Measurements from ENCODE around the gene HOXC4. TPM values are rescaled to one million over a fixed set of nuclear protein-coding genes. Genes with fewer than 3 reads are reported as not detected.

HOXC4 gene
- total and polyA plus RNA-seq, 2 donors (not counting 3 experiments of a cell fraction or from before 2014, with no cell fraction given), result 0.06 to 0.58 TPM

DNA sequence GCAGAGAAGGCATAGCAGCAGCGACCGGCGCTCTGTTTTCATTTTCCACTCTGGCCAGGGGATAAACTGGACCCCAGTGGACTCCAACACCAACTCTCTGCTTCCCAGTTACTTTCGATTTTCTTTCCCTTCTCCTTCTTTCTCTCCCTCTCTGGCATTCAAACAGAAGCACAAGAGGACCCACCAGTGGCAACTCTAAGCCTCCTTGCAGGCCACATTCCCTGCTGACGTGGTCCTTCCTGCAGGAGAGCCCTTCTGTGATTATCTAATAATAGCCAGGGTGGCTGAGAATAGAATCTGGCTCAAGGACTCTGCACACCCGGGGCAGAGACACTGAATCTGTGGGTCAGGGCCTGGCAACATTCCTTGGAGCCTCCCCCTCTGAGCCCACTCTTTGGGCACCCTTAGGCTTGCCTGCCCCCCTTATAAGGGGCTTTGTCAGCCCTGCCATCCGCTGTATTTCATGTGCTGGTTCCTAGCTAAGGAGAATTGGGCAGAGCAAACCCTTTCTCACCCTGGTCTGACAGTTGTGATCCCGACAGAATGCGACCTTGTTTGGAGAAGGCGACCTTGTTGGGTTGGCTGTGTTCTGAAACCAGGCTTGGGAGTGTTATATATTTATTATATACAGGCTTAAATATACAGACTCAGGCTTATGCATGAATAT, 33.6 kb upstream of the HOXC4 start:
- CTCF ChIA-PET, result interaction anchor here (2.6 kb wide), 1 partner anchor 13 kb away, joined by 9 read pairs; the partner anchor contains the start of gene HOXC5

GRCh38 chr12:54020591-54021405, 32.8 kb upstream of the HOXC4 start:
- Histone ChIP-seq H3K79me2 (ENCODE audit: control insufficient read depth, insufficient read depth, low read length) (no peaks in the 10 kb centered on the region), H3K27ac (ENCODE audit: insufficient read depth, low read depth, low read length) (no peak overlapping the region), H3K9ac (replicated peaks; ENCODE audit: extremely low read depth, insufficient read depth, low read length) (no peak overlapping the region), H3K9me3 (replicated peaks; ENCODE audit: control insufficient read depth, insufficient read depth, low read length) (no peaks in the 10 kb centered on the region), H3K4me1 (ENCODE audit: control insufficient read depth, extremely low read depth, insufficient read depth, low read length) (peaks cover 3% of the 10 kb centered on the region), H3K36me3 (ENCODE audit: control insufficient read depth in 2 of 2, extremely low read depth in 1 of 2, insufficient read depth in 2 of 2, low read length in 2 of 2) (no peaks in the 10 kb centered on the region), H3K9me1 (replicated peaks; ENCODE audit: control insufficient read depth, extremely low read depth, insufficient read depth, low read length) (no peaks in the 10 kb centered on the region), H2AFZ (ENCODE audit: low read depth, low read length) (no peak overlapping the region), H4K20me1 (replicated peaks; ENCODE audit: control insufficient read depth, extremely low read depth, insufficient read depth, low read length) (no peaks in the 10 kb centered on the region), H3K4me2 (ENCODE audit: insufficient read depth, low read length) (no peak overlapping the region), H3K27me3 (ENCODE audit: control insufficient read depth in 2 of 2, insufficient read depth in 2 of 2, low read length in 2 of 2) (peaks cover 82 to 91% of the 10 kb centered on the region in 2 experiments), H3K4me3 (replicated peaks in 1 of 3; ENCODE audit: insufficient read depth in 1 of 3, low read depth in 1 of 3, low read length in 3 of 3) (no peak overlapping the region)
- FAIRE-seq, result no peak
- no peak for DNase-seq (ENCODE audit: low read depth, low spot score)
- ChIA-PET POLR2A (no interaction called here), CTCF (interaction anchor here (1.6 to 2.6 kb wide), 3 partner anchors 12 to 187 kb away, joined by 5 to 9 read pairs (median 6); partner anchors contain the start of gene HOXC5)
- peak; percentile 12 for TF ChIP-seq EZH2 (IDR thresholded peaks at IDR 0.05; ENCODE audit: borderline replicate concordance, low read depth, low read length, severe bottlenecking)
- TF ChIP-seq, protein P1, sequence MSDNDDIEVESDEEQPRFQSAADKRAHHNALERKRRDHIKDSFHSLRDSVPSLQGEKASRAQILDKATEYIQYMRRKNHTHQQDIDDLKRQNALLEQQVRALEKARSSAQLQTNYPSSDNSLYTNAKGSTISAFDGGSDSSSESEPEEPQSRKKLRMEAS (IDR thresholded peaks at IDR 0.05; ENCODE audit: insufficient read depth, insufficient read length), result no peak
- no TSS peak for BruUV-seq (replicated peaks)
- intact Hi-C loops (cut with micrococcal nuclease), result no loop called here
- dilution Hi-C loops (cut with MboI; ENCODE audit: extremely low pct_ligation_motif_present, low sequenced_read_pairs), result no loop called here

More for the DNA sequence above, 33.6 kb upstream of the HOXC4 start:
- no peaks in the 10 kb centered on the region for H3K36me3 ChIP-seq (ENCODE audit: control insufficient read depth in 2 of 2, extremely low read depth in 1 of 2, insufficient read depth in 2 of 2, low read length in 2 of 2)
- H3K4me3 ChIP-seq (replicated peaks in 1 of 3; ENCODE audit: insufficient read depth in 1 of 3, low read depth in 1 of 3, low read length in 3 of 3), result no peak overlapping the region
- BruUV-seq (replicated peaks), result no TSS peak
- POLR2A ChIA-PET, result no interaction called here
- TF ChIP-seq, protein P1 (IDR thresholded peaks at IDR 0.05; ENCODE audit: insufficient read depth, insufficient read length), result no peak
- TF ChIP-seq GATA2 (IDR thresholded peaks at IDR 0.05; ENCODE audit: insufficient read depth, insufficient read length, low read depth, low read length), result no peak
- no peak overlapping the region for H3K4me2 ChIP-seq (ENCODE audit: insufficient read depth, low read length)
- DNase-seq (ENCODE audit: low read depth, low spot score) (no peak), FAIRE-seq (no peak)
- peaks cover 85 to 93% of the 10 kb centered on the region in 2 experiments for H3K27me3 ChIP-seq (ENCODE audit: control insufficient read depth in 2 of 2, insufficient read depth in 2 of 2, low read length in 2 of 2)
- intact Hi-C loops (cut with micrococcal nuclease) (no loop called here), dilution Hi-C loops (cut with MboI; ENCODE audit: extremely low pct_ligation_motif_present, low sequenced_read_pairs) (no loop called here)
- no peaks in the 10 kb centered on the region for H4K20me1 ChIP-seq (replicated peaks; ENCODE audit: control insufficient read depth, extremely low read depth, insufficient read depth, low read length)
- no peak overlapping the region for H3K27ac ChIP-seq (ENCODE audit: insufficient read depth, low read depth, low read length)
- no peak overlapping the region for H3K9ac ChIP-seq (replicated peaks; ENCODE audit: extremely low read depth, insufficient read depth, low read length)
- no peak overlapping the region for H2AFZ ChIP-seq (ENCODE audit: low read depth, low read length)
- peaks cover 3% of the 10 kb centered on the region for H3K4me1 ChIP-seq (ENCODE audit: control insufficient read depth, extremely low read depth, insufficient read depth, low read length)
- no peaks in the 10 kb centered on the region for H3K9me1 ChIP-seq (replicated peaks; ENCODE audit: control insufficient read depth, extremely low read depth, insufficient read depth, low read length)
- no peaks in the 10 kb centered on the region for H3K79me2 ChIP-seq (ENCODE audit: control insufficient read depth, insufficient read depth, low read length)
- no peaks in the 10 kb centered on the region for H3K9me3 ChIP-seq (replicated peaks; ENCODE audit: control insufficient read depth, insufficient read depth, low read length)
